ENCODE data around the gene STX10. TPM values are rescaled to one million over a fixed set of nuclear protein-coding genes. Genes with fewer than 3 reads are reported as not detected.

Gene STX10
- total RNA-seq, 1 experiment from 2014 or later: 19.3 TPM

- Mint-ChIP-seq H3K4me3 (ENCODE audit: unreplicated experiment) (peak overlapping the region; percentile 27), H3K4me1 (ENCODE audit: low read depth, unreplicated experiment) (peaks cover 7% of the 10 kb centered on the region), H3K27me3 (ENCODE audit: insufficient read depth, unreplicated experiment) (peaks cover 4% of the 10 kb centered on the region), H3K36me3 (ENCODE audit: insufficient read depth, unreplicated experiment) (no peaks in the 10 kb centered on the region), H3K27ac (ENCODE audit: unreplicated experiment) (no peak overlapping the region), H3K9me3 (ENCODE audit: unreplicated experiment) (no peaks in the 10 kb centered on the region)
- Histone ChIP-seq H3K9me3 (no peaks in the 10 kb centered on the region), H3K4me3 (ENCODE audit: low read depth, low read length) (no peak overlapping the region), H3K4me1 (peaks cover 11% of the 10 kb centered on the region), H3K27me3 (replicated peaks; ENCODE audit: control insufficient read depth, insufficient read depth, low read length) (no peaks in the 10 kb centered on the region), H3K36me3 (ENCODE audit: control insufficient read depth, insufficient read depth, low read length) (no peaks in the 10 kb centered on the region)
- POLR2A ChIA-PET: no interaction called here
- BruUV-seq (replicated peaks): no TSS peak
- CTCF ChIA-PET: no interaction called here
- DNase-seq: no peak
- intact Hi-C loops (cut with micrococcal nuclease; ENCODE audit: unreplicated experiment): no loop called here
- no peak for TF ChIP-seq CTCF (IDR thresholded peaks at IDR 0.05; ENCODE audit: insufficient read depth in 1 of 2, low read depth in 1 of 2, low read length in 1 of 2, severe bottlenecking in 1 of 2, unreplicated experiment in 1 of 2)
Measured at GRCh38 chr19:13098277-13099072, 51.7 kb downstream of the STX10 start.

DNA sequence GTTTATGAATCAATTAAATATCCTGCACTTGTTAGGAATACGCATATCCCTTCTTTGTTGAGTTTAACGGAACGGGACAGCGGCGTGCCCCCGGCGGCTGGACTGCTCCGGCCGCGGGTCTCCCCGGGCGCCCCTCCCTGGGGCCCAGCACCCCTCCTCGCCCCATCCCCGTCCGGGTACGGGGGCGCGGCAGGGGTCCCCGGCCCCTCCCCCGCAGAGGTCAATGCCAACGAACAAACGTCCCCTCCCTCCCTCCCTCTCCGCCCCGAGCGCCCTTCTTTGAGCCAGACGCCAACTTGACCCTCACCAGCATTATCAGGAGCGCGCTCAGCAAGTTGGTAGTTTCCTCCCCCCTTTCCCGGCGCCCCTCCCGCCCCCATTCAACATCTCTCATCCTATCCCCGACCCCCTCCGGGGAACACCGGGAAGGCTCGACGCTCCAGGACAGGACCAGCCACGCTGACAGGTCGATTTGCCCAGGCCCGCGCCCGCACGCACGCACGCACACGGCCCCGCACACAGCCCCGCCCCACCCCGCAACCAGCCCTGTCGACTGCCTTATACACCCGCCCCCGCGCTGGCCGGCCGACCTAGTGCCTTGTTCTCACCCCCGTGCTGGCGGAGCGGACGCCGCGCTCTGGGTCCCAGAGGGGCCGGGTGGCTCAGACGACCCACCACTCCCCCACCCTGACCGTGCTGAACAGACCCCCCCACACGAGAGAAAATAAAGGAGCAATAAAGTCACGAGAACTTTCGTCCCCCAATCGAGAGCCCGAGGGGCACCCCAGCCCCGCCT lies 52.5 kb downstream of the STX10 start:
- Mint-ChIP-seq H3K27ac (ENCODE audit: unreplicated experiment) (no peak overlapping the region), H3K4me1 (ENCODE audit: low read depth, unreplicated experiment) (peaks cover 7% of the 10 kb centered on the region), H3K4me3 (ENCODE audit: unreplicated experiment) (peak overlapping the region; percentile 27), H3K27me3 (ENCODE audit: insufficient read depth, unreplicated experiment) (peaks cover 4% of the 10 kb centered on the region), H3K9me3 (ENCODE audit: unreplicated experiment) (no peaks in the 10 kb centered on the region), H3K36me3 (ENCODE audit: insufficient read depth, unreplicated experiment) (no peaks in the 10 kb centered on the region)
- Histone ChIP-seq H3K4me3 (ENCODE audit: low read depth, low read length) (no peak overlapping the region; the same call in 1 of the 2 replicates), H3K36me3 (ENCODE audit: control insufficient read depth, insufficient read depth, low read length) (no peaks in the 10 kb centered on the region), H3K9me3 (no peaks in the 10 kb centered on the region), H3K27me3 (replicated peaks; ENCODE audit: control insufficient read depth, insufficient read depth, low read length) (no peaks in the 10 kb centered on the region), H3K4me1 (peaks cover 6% of the 10 kb centered on the region)
- no TSS peak for BruUV-seq (replicated peaks)
- TF ChIP-seq CTCF (IDR thresholded peaks at IDR 0.05; ENCODE audit: insufficient read depth in 1 of 2, low read depth in 1 of 2, low read length in 1 of 2, severe bottlenecking in 1 of 2, unreplicated experiment in 1 of 2): no peak
- POLR2A ChIA-PET: no interaction called here
- CTCF ChIA-PET: interaction anchor here (4.3 kb wide), 1 partner anchor 120 kb away, joined by 64 read pairs; no protein-coding TSS in a partner anchor
- no peak for DNase-seq
- intact Hi-C loops (cut with micrococcal nuclease; ENCODE audit: unreplicated experiment): no loop called here

GRCh38 chr19:13097033-13097462 lies 53.1 kb downstream of the STX10 start:
- no peaks in the 10 kb centered on the region for H3K36me3 ChIP-seq (ENCODE audit: control insufficient read depth, insufficient read depth, low read length)
- no TSS peak for BruUV-seq (replicated peaks)
- Mint-ChIP-seq H3K27ac (ENCODE audit: unreplicated experiment) (no peak overlapping the region), H3K9me3 (ENCODE audit: unreplicated experiment) (no peaks in the 10 kb centered on the region), H3K36me3 (ENCODE audit: insufficient read depth, unreplicated experiment) (no peaks in the 10 kb centered on the region), H3K27me3 (ENCODE audit: insufficient read depth, unreplicated experiment) (peaks cover 4% of the 10 kb centered on the region), H3K4me3 (ENCODE audit: unreplicated experiment) (no peak overlapping the region), H3K4me1 (ENCODE audit: low read depth, unreplicated experiment) (peaks cover 7% of the 10 kb centered on the region)
- no peak overlapping the region for H3K4me3 ChIP-seq (ENCODE audit: low read depth, low read length)
- no peak for DNase-seq
- ChIA-PET CTCF (interaction anchor here (0.8 to 4.3 kb wide), 3 partner anchors 28 to 131 kb away, joined by 3 to 64 read pairs (median 6); no protein-coding TSS in a partner anchor), POLR2A (no interaction called here)
- no peaks in the 10 kb centered on the region; the same call in 1 of the 2 replicates for H3K4me1 ChIP-seq
- TF ChIP-seq CTCF (IDR thresholded peaks at IDR 0.05; ENCODE audit: insufficient read depth in 1 of 2, low read depth in 1 of 2, low read length in 1 of 2, severe bottlenecking in 1 of 2, unreplicated experiment in 1 of 2): no peak
- no peaks in the 10 kb centered on the region for H3K27me3 ChIP-seq (replicated peaks; ENCODE audit: control insufficient read depth, insufficient read depth, low read length)
- no peaks in the 10 kb centered on the region for H3K9me3 ChIP-seq
- intact Hi-C loops (cut with micrococcal nuclease; ENCODE audit: unreplicated experiment): no loop called here

Measured in Caco-2 (cell line).